HG03354 (cell line): Measurements from ENCODE around the gene CAVIN2.
"Not testable (repeated sequence)": the region's sequence is repeated elsewhere in the genome, so short reads cannot be mapped to it uniquely, and the experiment has no call there.

Experiments used
- ATAC-seq: cut with Tn5 transposase; IDR thresholded peaks from one replicate; pipeline ENCODE4 v1.9.1; 2021; ENCODE audit warnings: mild to moderate bottlenecking; ENCODE audit not compliant: unreplicated experiment, poor library complexity, severe bottlenecking

CAVIN2 gene

GRCh38 chr2:191811807-191812602, 34.9 kb downstream of the CAVIN2 start:
- peak; percentile 82 for ATAC-seq

- no peak for ATAC-seq
Measured at GRCh38 chr2:191806396-191806795, 40.5 kb downstream of the CAVIN2 start.

- ATAC-seq, result no peak
Measured at GRCh38 chr2:191804766-191805165, 42.1 kb downstream of the CAVIN2 start.

- ATAC-seq, result no peak
Measured at GRCh38 chr2:191803007-191803406, 43.9 kb downstream of the CAVIN2 start.

- no peak for ATAC-seq
Measured at GRCh38 chr2:191802180-191802579, 44.7 kb downstream of the CAVIN2 start.

GRCh38 chr2:191800874-191801273, 46.0 kb downstream of the CAVIN2 start:
- ATAC-seq, result no peak

GRCh38 chr2:191799526-191799925, 47.4 kb downstream of the CAVIN2 start:
- ATAC-seq, result no peak

GRCh38 chr2:191797942-191798876, 48.7 kb downstream of the CAVIN2 start:
- ATAC-seq, result no peak

GRCh38 chr2:191797500-191797899, 49.4 kb downstream of the CAVIN2 start:
- no peak for ATAC-seq

GRCh38 chr2:191795715-191796114, 51.2 kb downstream of the CAVIN2 start:
- ATAC-seq, result no peak

- ATAC-seq, result no peak
Measured at GRCh38 chr2:191791953-191792560, 54.8 kb downstream of the CAVIN2 start.

- no peak for ATAC-seq
Measured at GRCh38 chr2:191790737-191791136, 56.2 kb downstream of the CAVIN2 start.

GRCh38 chr2:191789796-191790195, 57.1 kb downstream of the CAVIN2 start:
- no peak for ATAC-seq

- no peak for ATAC-seq
Measured at GRCh38 chr2:191786694-191787093, 60.2 kb downstream of the CAVIN2 start.

GRCh38 chr2:191785651-191786050, 61.2 kb downstream of the CAVIN2 start:
- ATAC-seq, result not testable (repeated sequence)
